Uterus (tissue), 4 donors: Measurements from ENCODE around the gene SNCB. TPM values are rescaled to one million over a fixed set of nuclear protein-coding genes. Genes with fewer than 3 reads are reported as not detected.

Experiments used
- DNase-seq, 2 donors: peaks; one replicate each; pipeline ENCODE4 v3.0.0-alpha.2; 2019 to 2020
- H3K27ac ChIP-seq, 2 donors: fragments of 200-600 bp; sonication (generic); 1 replicate in 1 of 2; 2 replicates in 1 of 2; pipeline ENCODE4 v1.5.1; 2016 to 2018
- H3K27me3 ChIP-seq, 2 donors: fragments of 200-600 bp; sonication (generic); one replicate each; pipeline ENCODE4 v1.5.1; 2018 to 2019; ENCODE audit warnings: control low read depth in 1 of 2
- H3K36me3 ChIP-seq, 2 donors: fragments of 200-600 bp; sonication (generic); one replicate each; pipeline ENCODE4 v1.5.1; 2019; ENCODE audit warnings: control low read depth in 1 of 2
- H3K4me1 ChIP-seq, 2 donors: fragments of 200-600 bp; sonication (generic); one replicate each; pipeline ENCODE4 v1.5.1; 2018 to 2019; ENCODE audit warnings: control low read depth in 1 of 2
- H3K4me3 ChIP-seq, 2 donors: fragments of 200-600 bp; sonication (generic); 1 replicate in 1 of 2; 2 replicates in 1 of 2; pipeline ENCODE4 v1.5.1; 2018 to 2019; ENCODE audit warnings: mild to moderate bottlenecking in 1 of 2
- H3K9me3 ChIP-seq, 2 donors: fragments of 200-600 bp; sonication (generic); one replicate each; pipeline ENCODE4 v1.5.1; 2019; ENCODE audit warnings: control low read depth in 1 of 2
- POLR2A ChIP-seq, 2 donors: fragments of 450-650 bp; IDR thresholded peaks; one replicate each; pipeline ENCODE4 v1.6.1; 2016; ENCODE audit warnings: antibody characterized with exemption in 2 of 2, mild to moderate bottlenecking in 1 of 2, moderate library complexity in 1 of 2
- intact Hi-C: fragments of 100-400 bp; cut with DNase I; formaldehyde crosslinking; loops from one replicate; pipeline ENCODE4 v1.15.1; 2023; ENCODE audit warnings: low total_unique reads
- total RNA-seq, 4 donors: library from RNA; depleted of rRNA in 3 of 4; stranded (reverse); fragments of >200 nt in 3 of 4; gene quantifications; one replicate each; pipeline versions ENCODE4 v1.1.0 to v1.2.4, GENCODE V29; 2014 to 2023
- TF ChIP-seq, protein P1 (sequence below), 4 experiments: fragments of 200-600 bp in 2 of 4; fragments of 450-650 bp in 2 of 4; sonication (generic) in 2 of 4; IDR thresholded peaks; one replicate each; pipeline ENCODE4 v1.5.1; 2016 to 2019; ENCODE audit warnings: antibody characterized with exemption in 4 of 4, mild to moderate bottlenecking in 2 of 4, moderate library complexity in 1 of 4
- donor health status: DM: yes; HTN: yes; CAD: no.

The SNCB gene
- total RNA-seq, 4 donors from 2014 or later = not detected

DNA sequence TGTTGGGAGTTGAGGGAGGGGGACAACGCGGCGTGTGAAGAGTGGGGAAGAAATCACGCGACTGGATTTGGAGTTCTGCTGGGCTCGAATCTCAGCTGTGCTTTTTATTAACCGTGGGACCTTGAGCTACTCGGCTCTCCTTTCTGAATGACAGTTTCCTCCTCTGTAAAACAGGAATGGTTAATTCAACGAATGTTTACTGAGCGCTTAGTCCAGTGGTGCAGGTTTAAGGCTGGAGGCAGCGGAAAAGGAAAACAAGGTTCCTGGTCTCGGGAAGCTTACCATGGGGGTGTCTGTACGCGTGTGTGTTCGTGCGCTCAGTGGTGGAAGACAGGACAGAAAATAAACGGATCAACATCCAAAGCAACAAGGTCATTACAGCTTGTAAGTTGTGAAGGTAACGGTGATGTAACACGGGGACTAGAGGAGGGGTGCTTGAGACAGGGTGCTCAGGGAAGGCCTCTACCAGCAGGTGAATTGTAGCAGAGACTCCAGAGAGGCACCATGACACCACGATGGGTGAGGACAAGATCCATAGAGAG, 418 bp upstream of the SNCB start:
- Histone ChIP-seq H3K4me3 (peak overlapping the region in 1 of 2 donors; percentile 15), H3K27ac (no peak overlapping the region), H3K36me3 (no peaks in the 10 kb centered on the region), H3K27me3 (peaks cover 16 to 45% of the 10 kb centered on the region in 2 donors), H3K4me1 (peaks cover 0 to 10% of the 10 kb centered on the region in 2 donors), H3K9me3 (no peaks in the 10 kb centered on the region)
- no peak for DNase-seq
- TF ChIP-seq, protein P1, sequence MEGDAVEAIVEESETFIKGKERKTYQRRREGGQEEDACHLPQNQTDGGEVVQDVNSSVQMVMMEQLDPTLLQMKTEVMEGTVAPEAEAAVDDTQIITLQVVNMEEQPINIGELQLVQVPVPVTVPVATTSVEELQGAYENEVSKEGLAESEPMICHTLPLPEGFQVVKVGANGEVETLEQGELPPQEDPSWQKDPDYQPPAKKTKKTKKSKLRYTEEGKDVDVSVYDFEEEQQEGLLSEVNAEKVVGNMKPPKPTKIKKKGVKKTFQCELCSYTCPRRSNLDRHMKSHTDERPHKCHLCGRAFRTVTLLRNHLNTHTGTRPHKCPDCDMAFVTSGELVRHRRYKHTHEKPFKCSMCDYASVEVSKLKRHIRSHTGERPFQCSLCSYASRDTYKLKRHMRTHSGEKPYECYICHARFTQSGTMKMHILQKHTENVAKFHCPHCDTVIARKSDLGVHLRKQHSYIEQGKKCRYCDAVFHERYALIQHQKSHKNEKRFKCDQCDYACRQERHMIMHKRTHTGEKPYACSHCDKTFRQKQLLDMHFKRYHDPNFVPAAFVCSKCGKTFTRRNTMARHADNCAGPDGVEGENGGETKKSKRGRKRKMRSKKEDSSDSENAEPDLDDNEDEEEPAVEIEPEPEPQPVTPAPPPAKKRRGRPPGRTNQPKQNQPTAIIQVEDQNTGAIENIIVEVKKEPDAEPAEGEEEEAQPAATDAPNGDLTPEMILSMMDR (IDR thresholded peaks at IDR 0.05) = no peak
- TF ChIP-seq POLR2A (IDR thresholded peaks at IDR 0.05) = no peak
- intact Hi-C loops = no loop called here

DNA sequence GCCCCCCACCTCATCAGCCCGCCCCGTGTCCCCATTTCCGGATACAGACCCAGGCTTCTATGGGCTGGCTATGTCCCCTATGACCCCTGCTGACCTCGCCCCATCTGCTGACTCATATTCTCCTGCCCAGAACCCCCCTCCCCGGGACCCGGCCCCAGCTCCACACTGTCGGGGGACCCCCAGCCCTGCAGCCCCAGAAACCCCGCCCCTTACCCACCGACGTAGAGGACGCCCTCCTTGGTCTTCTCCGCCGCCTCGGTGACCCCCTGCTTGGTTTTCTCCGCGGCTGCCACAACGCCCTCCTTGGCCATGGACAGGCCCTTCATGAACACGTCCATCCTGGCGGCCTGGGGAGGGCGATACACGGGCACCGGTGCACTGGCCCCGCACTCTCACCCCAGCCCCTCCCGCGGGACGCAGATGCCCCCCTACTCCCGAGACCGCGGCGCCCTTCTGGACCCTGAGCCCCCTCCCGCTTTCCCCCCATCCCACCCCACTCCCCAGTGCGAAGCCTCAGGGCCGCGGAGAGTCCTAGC, 949 bp downstream of the SNCB start:
- peaks cover 0 to 10% of the 10 kb centered on the region in 2 donors for H3K4me1 ChIP-seq
- intact Hi-C loops = no loop called here
- no peaks in the 10 kb centered on the region for H3K9me3 ChIP-seq
- H3K4me3 ChIP-seq = no peak overlapping the region
- peaks cover 16 to 45% of the 10 kb centered on the region in 2 donors for H3K27me3 ChIP-seq
- H3K36me3 ChIP-seq = no peaks in the 10 kb centered on the region
- TF ChIP-seq, protein P1 (IDR thresholded peaks at IDR 0.05) = no peak
- no peak for TF ChIP-seq POLR2A (IDR thresholded peaks at IDR 0.05)
- H3K27ac ChIP-seq = no peak overlapping the region
- DNase-seq = no peak

DNA sequence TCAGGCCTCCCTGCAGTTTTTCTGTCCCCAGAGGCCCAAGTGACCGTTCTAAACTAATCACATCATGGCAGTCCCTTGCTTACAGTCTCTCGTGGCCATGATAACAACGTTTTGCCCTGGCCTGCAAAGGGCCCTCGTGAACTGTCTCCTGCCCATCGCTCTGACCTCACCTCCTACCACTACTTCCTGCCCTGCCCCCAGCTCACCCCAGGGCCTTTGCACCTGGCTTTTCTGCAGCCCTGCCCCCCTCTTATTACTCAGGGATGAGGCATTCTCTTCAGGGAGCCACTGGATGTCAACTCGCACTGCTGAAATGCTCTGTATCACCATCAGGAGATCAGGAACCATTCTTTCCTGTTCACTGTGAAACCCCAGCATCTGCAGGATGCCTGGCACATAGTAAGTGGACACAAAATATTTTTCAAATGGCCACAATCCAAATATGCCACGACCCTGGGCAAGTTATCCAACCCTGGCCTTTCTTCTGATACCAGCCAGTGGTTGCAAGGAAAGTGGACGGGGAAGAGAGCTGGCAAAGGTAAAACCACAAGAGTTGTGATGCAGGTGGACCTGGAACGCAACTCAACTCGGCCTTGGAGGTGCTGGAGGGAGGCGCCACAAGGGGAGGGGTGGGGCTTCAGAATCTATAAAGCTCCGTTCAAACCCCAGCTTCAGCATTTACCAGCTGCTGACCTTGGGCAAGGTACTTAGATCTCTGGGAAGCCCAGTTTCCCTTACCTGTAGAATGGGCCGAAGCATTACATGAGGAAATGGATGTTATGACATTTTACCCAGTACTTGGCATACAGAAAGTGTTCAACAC, 1.7 kb downstream of the SNCB start:
- peaks cover 0 to 10% of the 10 kb centered on the region in 2 donors for H3K4me1 ChIP-seq
- peaks cover 16 to 45% of the 10 kb centered on the region in 2 donors for H3K27me3 ChIP-seq
- no peak for DNase-seq
- no peak overlapping the region for H3K4me3 ChIP-seq
- TF ChIP-seq POLR2A (IDR thresholded peaks at IDR 0.05) = no peak
- TF ChIP-seq, protein P1 (IDR thresholded peaks at IDR 0.05) = no peak
- H3K36me3 ChIP-seq = no peaks in the 10 kb centered on the region
- H3K9me3 ChIP-seq = no peaks in the 10 kb centered on the region
- intact Hi-C loops = no loop called here
- H3K27ac ChIP-seq = no peak overlapping the region

DNA sequence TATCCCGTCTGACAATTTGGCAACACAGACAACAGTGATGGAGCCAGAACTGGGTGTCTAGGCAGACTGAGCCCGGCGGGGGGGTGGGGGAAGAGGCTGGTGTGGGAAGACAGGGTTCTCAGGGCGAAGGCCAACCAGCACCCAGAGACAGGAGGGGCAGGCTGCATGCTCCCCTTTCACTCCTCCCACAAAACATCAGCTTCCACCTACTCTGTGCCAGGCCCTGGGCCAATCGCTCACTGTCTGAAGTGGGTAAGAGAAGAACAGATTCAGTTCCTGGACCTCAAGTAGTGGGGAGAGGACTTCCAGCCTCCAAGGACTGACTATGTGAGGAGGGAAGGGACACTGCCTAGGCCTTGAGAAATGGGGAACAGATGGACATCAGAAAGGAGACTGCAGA, 2.8 kb downstream of the SNCB start:
- no peak for DNase-seq
- H3K9me3 ChIP-seq = no peaks in the 10 kb centered on the region
- no peaks in the 10 kb centered on the region for H3K36me3 ChIP-seq
- H3K4me3 ChIP-seq = no peak overlapping the region
- no peak overlapping the region for H3K27ac ChIP-seq
- TF ChIP-seq, protein P1 (IDR thresholded peaks at IDR 0.05) = no peak
- TF ChIP-seq POLR2A (IDR thresholded peaks at IDR 0.05) = no peak
- intact Hi-C loops = no loop called here
- peaks cover 16 to 45% of the 10 kb centered on the region in 2 donors for H3K27me3 ChIP-seq
- peaks cover 0 to 10% of the 10 kb centered on the region in 2 donors for H3K4me1 ChIP-seq

DNA sequence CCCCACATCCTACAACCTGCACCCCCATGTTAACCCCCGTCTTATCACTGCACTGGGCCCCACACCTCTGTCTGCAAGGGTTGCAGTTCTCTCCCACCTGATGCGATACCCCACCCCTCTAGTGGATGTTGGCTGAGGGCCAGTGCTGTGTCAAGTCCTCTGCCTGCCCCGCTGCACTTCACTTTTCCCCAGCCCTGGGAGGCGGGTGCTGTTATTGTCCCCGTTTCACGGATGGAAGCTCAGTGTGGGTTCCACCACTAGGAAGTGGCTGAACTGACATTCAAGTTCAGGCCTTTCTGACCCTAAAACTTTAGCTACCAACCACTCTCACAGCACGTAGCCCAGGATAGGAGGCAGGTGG, 3.5 kb downstream of the SNCB start:
- Histone ChIP-seq H3K27ac (no peak overlapping the region), H3K4me3 (no peak overlapping the region), H3K27me3 (peaks cover 16 to 40% of the 10 kb centered on the region in 2 donors), H3K9me3 (no peaks in the 10 kb centered on the region), H3K4me1 (peaks cover 0 to 10% of the 10 kb centered on the region in 2 donors), H3K36me3 (no peaks in the 10 kb centered on the region)
- intact Hi-C loops = no loop called here
- TF ChIP-seq POLR2A (IDR thresholded peaks at IDR 0.05) = no peak
- TF ChIP-seq, protein P1 (IDR thresholded peaks at IDR 0.05) = no peak
- no peak for DNase-seq
